Activated naive CD4-positive, alpha-beta T cell treated with anti-CD3 and anti-CD28 coated beads for 36 hours (primary cell): Measurements from ENCODE around the gene HCN3. TPM values are rescaled to one million over a fixed set of nuclear protein-coding genes. Genes with fewer than 3 reads are reported as not detected.

Experiments
- CTCF ChIA-PET: fragments of 350-600 bp; sonication (Branson Sonifier 250); formaldehyde crosslinking; loops from one replicate; lab custom pipeline; 2021; ENCODE audit warnings: antibody characterized with exemption; lab: Charles Lee
- DNase-seq: peaks from one replicate; pipeline ENCODE4 v3.0.0-alpha.2; 2020
- H3K27ac Mint-ChIP-seq: one replicate; pipeline ENCODE4 v1.8.0; 2021; ENCODE audit warnings: mild to moderate bottlenecking, mixed read lengths
- H3K27me3 Mint-ChIP-seq: one replicate; pipeline ENCODE4 v1.8.0; 2021; ENCODE audit warnings: low read depth, mixed read lengths
- H3K36me3 Mint-ChIP-seq: one replicate; pipeline ENCODE4 v1.8.0; 2021; ENCODE audit warnings: low read depth, mixed read lengths
- H3K4me1 Mint-ChIP-seq: one replicate; pipeline ENCODE4 v1.8.0; 2021; ENCODE audit warnings: low read depth, mixed read lengths
- H3K4me3 Mint-ChIP-seq: one replicate; pipeline ENCODE4 v1.8.0; 2021; ENCODE audit warnings: mild to moderate bottlenecking, moderate library complexity, mixed read lengths
- H3K9me3 Mint-ChIP-seq: one replicate; pipeline ENCODE4 v1.8.0; 2021; ENCODE audit warnings: mixed read lengths
- intact Hi-C: fragments of 100-400 bp; cut with micrococcal nuclease; formaldehyde crosslinking; loops from one replicate; pipeline ENCODE4 v1.15.1; 2023
- total RNA-seq, 2 experiments: library from RNA; stranded (reverse); gene quantifications; one replicate each; pipeline ENCODE4 v1.2.3, GENCODE V29; 2021

HCN3 gene
- total RNA-seq, 2 experiments from 2014 or later: 0.79 to 1.6 TPM

DNA sequence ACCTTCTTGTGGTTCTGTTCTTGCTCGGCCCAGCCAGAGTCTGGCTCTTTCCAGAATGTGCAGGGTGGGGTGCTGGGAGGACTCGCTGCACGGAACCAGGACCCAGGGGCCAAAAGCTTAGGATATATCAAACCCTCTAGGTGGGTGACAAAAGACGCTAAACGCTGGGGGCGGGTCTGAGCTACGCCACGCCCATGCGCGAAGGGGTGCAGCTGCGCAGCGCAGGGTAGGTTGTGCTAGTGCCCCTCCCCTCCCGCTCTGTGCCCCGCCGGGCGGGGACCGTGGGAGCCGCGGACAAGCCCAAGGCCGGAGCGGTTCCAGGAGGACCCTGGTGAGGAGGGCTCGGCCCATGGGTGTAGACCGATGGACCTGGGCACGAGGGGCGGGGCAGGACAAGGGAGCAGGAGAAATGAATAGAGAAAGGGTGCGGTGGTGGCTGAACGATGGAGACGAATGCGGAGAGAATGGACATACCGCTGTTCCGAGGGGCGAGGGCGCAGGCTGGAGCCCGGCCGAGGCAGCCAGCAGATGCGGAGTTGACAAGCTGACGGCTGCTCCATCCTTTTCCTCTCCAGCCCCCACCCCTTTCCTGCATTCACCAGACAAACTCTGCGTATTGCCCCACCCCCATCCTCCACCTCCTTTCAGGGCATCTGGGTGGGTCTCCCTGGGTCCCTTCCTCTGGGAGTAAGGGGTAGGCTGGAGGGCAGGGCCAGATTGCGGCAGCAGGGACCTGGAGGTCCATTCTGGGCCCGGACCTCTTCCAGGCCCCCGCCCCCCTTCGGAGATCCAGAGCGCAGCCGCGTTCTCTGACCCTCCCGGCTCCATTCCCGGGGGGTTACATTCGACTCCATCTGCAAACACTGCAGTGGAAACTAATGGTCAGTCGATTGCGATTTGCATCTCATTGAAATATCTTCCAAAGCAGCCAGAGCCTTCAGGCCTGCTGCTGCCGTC lies 43.7 kb downstream of the HCN3 start, which contains the start of gene RUSC1:
Gene RUSC1 (plus strand): TSS at position 234 of the 957 bp plus-strand sequence. CDS start 880 bp downstream, outside the sequence.
- CTCF ChIA-PET: interaction anchor here (0.5 to 9.5 kb wide), 6 partner anchors 10 to 408 kb away, joined by 3 to 118 read pairs (median 3); no protein-coding TSS in a partner anchor
- H3K27ac Mint-ChIP-seq: no peak within 1 kb of the TSS
- intact Hi-C loops: loop anchor here (5.0 kb wide), 1 partner anchor 129 kb away; no protein-coding TSS in a partner anchor
- peaks cover 39% of the 10 kb centered on the region for H3K4me1 Mint-ChIP-seq
- peaks cover 14% of the 10 kb centered on the region for H3K36me3 Mint-ChIP-seq
- H3K27me3 Mint-ChIP-seq: peaks cover 2% of the 10 kb centered on the region
- peak; percentile 80 for DNase-seq
- peak within 1 kb of the TSS; percentile 58 for H3K4me3 Mint-ChIP-seq
- H3K9me3 Mint-ChIP-seq: no peaks in the 10 kb centered on the region

DNA sequence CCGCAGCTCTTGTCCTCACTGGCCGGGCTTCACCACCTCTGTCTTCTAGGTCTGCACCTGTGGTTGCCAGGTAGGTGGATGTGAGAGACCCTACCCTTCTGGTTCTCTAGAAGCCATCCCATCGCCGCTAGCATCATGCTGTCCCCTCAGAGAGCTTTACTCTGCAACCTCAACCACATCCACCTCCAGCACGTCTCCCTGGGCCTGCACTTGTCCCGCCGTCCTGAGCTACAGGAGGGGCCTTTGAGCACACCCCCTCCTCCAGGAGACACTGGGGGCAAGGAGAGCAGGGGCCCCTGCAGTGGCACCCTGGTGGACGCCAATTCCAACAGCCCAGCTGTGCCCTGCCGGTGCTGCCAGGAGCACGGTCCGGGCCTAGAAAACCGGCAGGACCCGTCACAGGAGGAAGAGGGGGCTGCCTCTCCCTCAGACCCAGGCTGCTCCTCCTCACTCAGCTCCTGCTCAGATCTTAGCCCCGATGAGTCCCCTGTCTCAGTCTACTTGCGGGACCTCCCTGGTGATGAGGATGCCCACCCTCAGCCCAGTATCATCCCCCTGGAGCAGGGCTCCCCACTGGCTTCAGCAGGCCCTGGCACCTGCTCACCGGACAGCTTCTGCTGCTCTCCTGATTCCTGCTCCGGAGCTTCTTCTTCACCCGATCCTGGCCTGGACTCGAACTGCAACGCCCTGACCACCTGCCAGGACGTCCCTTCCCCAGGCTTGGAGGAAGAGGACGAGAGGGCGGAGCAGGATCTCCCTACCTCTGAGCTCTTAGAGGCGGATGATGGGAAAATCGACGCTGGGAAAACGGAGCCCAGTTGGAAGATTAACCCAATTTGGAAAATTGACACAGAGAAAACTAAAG lies 44.6 kb downstream of the HCN3 start:
- DNase-seq: no peak
- peaks cover 42% of the 10 kb centered on the region for H3K4me1 Mint-ChIP-seq
- H3K27ac Mint-ChIP-seq: no peak overlapping the region

DNA sequence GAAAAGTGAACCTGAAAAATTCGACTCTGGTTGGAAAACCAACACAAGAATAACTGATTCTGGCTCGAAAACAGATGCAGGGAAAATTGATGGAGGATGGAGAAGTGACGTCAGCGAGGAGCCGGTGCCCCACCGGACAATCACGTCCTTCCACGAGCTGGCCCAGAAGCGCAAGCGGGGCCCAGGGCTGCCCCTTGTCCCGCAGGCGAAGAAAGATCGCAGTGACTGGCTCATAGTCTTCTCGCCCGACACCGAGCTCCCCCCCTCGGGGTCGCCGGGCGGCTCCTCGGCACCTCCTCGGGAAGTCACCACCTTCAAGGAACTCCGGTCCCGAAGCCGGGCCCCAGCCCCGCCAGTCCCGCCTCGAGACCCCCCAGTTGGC lies 45.3 kb downstream of the HCN3 start:
- DNase-seq: peak; percentile 20
- CTCF ChIA-PET: interaction anchor here (0.6 to 9.5 kb wide), 12 partner anchors 9 to 270 kb away, joined by 3 to 118 read pairs (median 3); partner anchors contain the start of gene CLK2
- H3K4me1 Mint-ChIP-seq: peaks cover 42% of the 10 kb centered on the region
- no peaks in the 10 kb centered on the region for H3K9me3 Mint-ChIP-seq
- intact Hi-C loops: loop anchor here (5.0 kb wide), 1 partner anchor 130 kb away; no protein-coding TSS in a partner anchor
- H3K27me3 Mint-ChIP-seq: peaks cover 2% of the 10 kb centered on the region
- H3K36me3 Mint-ChIP-seq: peaks cover 11% of the 10 kb centered on the region
- peak overlapping the region; percentile 86 for H3K4me3 Mint-ChIP-seq
- H3K27ac Mint-ChIP-seq: no peak overlapping the region

More for the DNA sequence above, 44.6 kb downstream of the HCN3 start:
- H3K36me3 Mint-ChIP-seq: peaks cover 11% of the 10 kb centered on the region
- CTCF ChIA-PET: interaction anchor here (0.6 to 9.5 kb wide), 13 partner anchors 9 to 271 kb away, joined by 3 to 118 read pairs (median 3); partner anchors contain the start of gene CLK2
- peak overlapping the region; percentile 86 for H3K4me3 Mint-ChIP-seq
- H3K27me3 Mint-ChIP-seq: peaks cover 2% of the 10 kb centered on the region
- intact Hi-C loops: loop anchor here (5.0 kb wide), 1 partner anchor 130 kb away; no protein-coding TSS in a partner anchor
- H3K9me3 Mint-ChIP-seq: no peaks in the 10 kb centered on the region

GRCh38 chr1:155322953-155323728 lies 45.9 kb downstream of the HCN3 start:
- Mint-ChIP-seq H3K27me3 (peaks cover 2% of the 10 kb centered on the region), H3K4me3 (peak overlapping the region; percentile 86), H3K27ac (peak overlapping the region; percentile 72), H3K4me1 (peaks cover 42% of the 10 kb centered on the region), H3K36me3 (peaks cover 11% of the 10 kb centered on the region), H3K9me3 (no peaks in the 10 kb centered on the region)
- DNase-seq: peak; percentile 90
- CTCF ChIA-PET: interaction anchor here (0.5 to 9.5 kb wide), 21 partner anchors 10 to 129 kb away, joined by 3 to 118 read pairs (median 3); partner anchors contain the start of genes CLK2, FDPS, HCN3 and SCAMP3
- intact Hi-C loops: loop anchor here (1.0 to 5.0 kb wide), 6 partner anchors 15 to 131 kb away; partner anchors contain the start of genes CLK2, FDPS, SCAMP3 and THBS3

DNA sequence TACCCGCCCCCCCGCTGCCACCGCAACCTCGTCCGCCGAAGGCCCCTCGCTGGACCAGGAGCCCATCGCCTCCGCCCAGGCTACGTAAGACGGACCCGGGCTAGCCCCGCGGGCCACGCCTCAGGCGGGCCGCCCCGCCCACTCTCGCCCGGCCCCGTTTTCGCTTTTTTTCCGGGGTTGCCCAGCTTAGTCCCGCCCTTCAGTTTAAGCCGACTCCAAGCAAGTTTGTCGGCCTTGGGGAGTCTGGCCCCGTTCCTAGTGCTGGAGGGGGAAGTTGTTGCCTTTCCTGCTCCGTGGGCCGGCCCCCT lies 46.4 kb downstream of the HCN3 start:
- CTCF ChIA-PET: interaction anchor here (0.5 to 9.5 kb wide), 20 partner anchors 11 to 125 kb away, joined by 3 to 118 read pairs (median 3); partner anchors contain the start of genes CLK2, FDPS, HCN3 and SCAMP3

DNA sequence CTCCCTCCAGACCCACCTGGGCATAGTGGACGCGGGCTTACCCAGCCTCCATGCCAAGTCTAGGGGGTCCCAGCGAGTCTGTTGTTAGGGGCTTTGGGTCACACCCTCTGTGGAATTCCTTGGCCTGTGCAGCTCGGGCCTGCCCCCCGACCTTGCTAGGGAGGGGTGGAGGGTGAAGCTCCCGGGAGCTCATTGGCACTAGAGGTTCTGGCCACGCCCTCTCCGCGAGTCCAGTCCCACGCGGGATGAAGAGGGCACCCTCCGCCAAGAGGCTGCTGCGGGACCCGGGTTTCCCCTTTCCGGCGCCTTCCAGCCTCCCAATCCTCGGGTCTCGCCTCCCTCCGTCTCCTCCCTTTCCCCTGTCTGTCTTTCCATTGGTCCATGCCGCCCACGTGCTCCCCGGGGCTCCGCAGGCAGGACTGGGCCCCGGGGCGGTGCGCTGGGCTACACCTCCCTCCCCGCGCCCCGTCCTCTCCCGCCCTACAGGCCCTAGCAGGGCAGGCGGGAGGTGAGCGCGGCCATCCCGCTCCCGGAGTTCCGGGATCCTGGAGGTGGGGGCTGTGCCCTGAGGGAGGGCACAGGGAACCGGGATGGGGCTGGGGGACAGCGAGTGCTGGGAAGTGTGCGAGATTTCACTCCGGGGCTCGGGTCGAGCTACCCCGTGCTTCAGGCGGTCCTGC lies 46.9 kb downstream of the HCN3 start:
- peaks cover 11% of the 10 kb centered on the region for H3K36me3 Mint-ChIP-seq
- CTCF ChIA-PET: interaction anchor here (0.5 to 9.5 kb wide), 19 partner anchors 11 to 200 kb away, joined by 3 to 118 read pairs (median 3); partner anchors contain the start of genes CLK2, FDPS, HCN3 and SCAMP3
- intact Hi-C loops: loop anchor here (1.0 to 5.0 kb wide), 5 partner anchors 47 to 267 kb away; partner anchors contain the start of genes ASH1L and HCN3
- peaks cover 2% of the 10 kb centered on the region for H3K27me3 Mint-ChIP-seq
- H3K4me3 Mint-ChIP-seq: peak overlapping the region; percentile 86
- H3K4me1 Mint-ChIP-seq: peaks cover 40% of the 10 kb centered on the region
- peak; percentile 96 for DNase-seq
- H3K9me3 Mint-ChIP-seq: no peaks in the 10 kb centered on the region
- H3K27ac Mint-ChIP-seq: peak overlapping the region; percentile 61

More for the DNA sequence above, 46.4 kb downstream of the HCN3 start:
- Mint-ChIP-seq H3K36me3 (peaks cover 11% of the 10 kb centered on the region), H3K27me3 (peaks cover 2% of the 10 kb centered on the region), H3K9me3 (no peaks in the 10 kb centered on the region), H3K4me1 (peaks cover 42% of the 10 kb centered on the region), H3K27ac (peak overlapping the region; percentile 61), H3K4me3 (peak overlapping the region; percentile 86)
- peak; percentile 85 for DNase-seq
- intact Hi-C loops: loop anchor here (1.0 to 5.0 kb wide), 10 partner anchors 15 to 268 kb away; partner anchors contain the start of genes ASH1L, CLK2, FDPS and HCN3

- peaks cover 2% of the 10 kb centered on the region for H3K27me3 Mint-ChIP-seq
- intact Hi-C loops: loop anchor here (1.0 to 5.0 kb wide), 5 partner anchors 48 to 266 kb away; partner anchors contain the start of genes ASH1L and HCN3
- peaks cover 33% of the 10 kb centered on the region for H3K4me1 Mint-ChIP-seq
- CTCF ChIA-PET: interaction anchor here (0.9 to 9.5 kb wide), 4 partner anchors 12 to 74 kb away, joined by 3 to 118 read pairs (median 6); partner anchors contain the start of gene FDPS
- H3K9me3 Mint-ChIP-seq: no peaks in the 10 kb centered on the region
- peak; percentile 31 for DNase-seq
- H3K4me3 Mint-ChIP-seq: peak overlapping the region; percentile 86
- H3K27ac Mint-ChIP-seq: no peak overlapping the region
- peaks cover 8% of the 10 kb centered on the region for H3K36me3 Mint-ChIP-seq
These were observed 47.7 kb downstream of the HCN3 start for GRCh38 chr1:155324717-155325602.

GRCh38 chr1:155325603-155325893 lies 48.3 kb downstream of the HCN3 start:
- Mint-ChIP-seq H3K4me3 (peak overlapping the region; percentile 45), H3K27me3 (peaks cover 2% of the 10 kb centered on the region), H3K4me1 (peaks cover 27% of the 10 kb centered on the region), H3K36me3 (peaks cover 5% of the 10 kb centered on the region), H3K9me3 (no peaks in the 10 kb centered on the region), H3K27ac (no peak overlapping the region)
- CTCF ChIA-PET: interaction anchor here (9.5 kb wide), 1 partner anchor 74 kb away, joined by 118 read pairs; no protein-coding TSS in a partner anchor
- intact Hi-C loops: loop anchor here (2.0 kb wide), 1 partner anchor 237 kb away; the partner anchor contains the start of gene ASH1L
- DNase-seq: no peak

DNA sequence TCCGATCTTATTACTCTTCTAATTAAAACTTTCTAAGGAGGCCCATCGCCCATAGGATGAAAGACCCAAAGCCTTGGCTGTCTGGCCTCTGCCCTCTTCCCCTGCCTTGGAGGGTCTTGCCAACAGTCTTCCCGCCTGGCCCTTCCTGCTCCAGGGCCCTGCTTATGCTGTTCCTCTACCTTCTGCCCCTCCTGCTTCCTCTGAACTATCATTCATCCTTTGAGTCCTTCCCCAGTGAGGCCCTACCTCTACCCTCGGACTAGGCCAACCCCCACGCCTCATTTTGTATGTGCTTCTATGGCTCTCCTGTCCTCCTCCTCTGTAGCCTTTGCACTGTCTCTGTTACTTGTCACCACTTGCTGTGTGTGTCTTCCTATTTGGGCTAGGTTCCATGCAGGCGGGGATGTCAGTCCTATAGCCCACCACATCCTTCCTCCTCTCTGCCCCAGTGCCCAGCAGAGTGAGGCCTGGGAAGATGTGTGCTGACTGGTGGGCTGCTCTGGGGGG lies 48.8 kb downstream of the HCN3 start:
- Mint-ChIP-seq H3K27me3 (peaks cover 2% of the 10 kb centered on the region), H3K4me3 (peak overlapping the region; percentile 42), H3K27ac (no peak overlapping the region), H3K9me3 (no peaks in the 10 kb centered on the region), H3K4me1 (peaks cover 22% of the 10 kb centered on the region), H3K36me3 (peaks cover 7% of the 10 kb centered on the region)
- no peak for DNase-seq
- CTCF ChIA-PET: interaction anchor here (9.5 kb wide), 1 partner anchor 75 kb away, joined by 118 read pairs; no protein-coding TSS in a partner anchor
- intact Hi-C loops: no loop called here
